Esophagus (tissue), 2 donors: ENCODE results near the gene TTC28. TPM values are rescaled to one million over a fixed set of nuclear protein-coding genes. Genes with fewer than 3 reads are reported as not detected.
"Not testable (repeated sequence)": the region's sequence is repeated elsewhere in the genome, so short reads cannot be mapped to it uniquely, and the experiment has no call there.

ENCODE experiments used
- H3K27ac ChIP-seq, 2 donors: one replicate each; pipeline ENCODE4 v1.5.1; 2013; ENCODE audit warnings: low read depth in 2 of 2, mild to moderate bottlenecking in 2 of 2, inconsistent platforms in 1 of 2, low read length in 1 of 2, moderate library complexity in 1 of 2
- H3K27me3 ChIP-seq, 2 donors: one replicate each; pipeline ENCODE4 v1.6.1; 2013; ENCODE audit warnings: low read length in 2 of 2, control low read depth in 1 of 2, mild to moderate bottlenecking in 1 of 2; ENCODE audit not compliant: insufficient read depth in 2 of 2, control insufficient read depth in 1 of 2
- H3K36me3 ChIP-seq, 2 donors: one replicate each; pipeline ENCODE4 v1.6.1; 2013; ENCODE audit warnings: low read length in 1 of 2; ENCODE audit not compliant: control insufficient read depth in 2 of 2, insufficient read depth in 2 of 2
- H3K4me1 ChIP-seq, 2 donors: one replicate each; pipeline ENCODE4 v1.6.1; 2013; ENCODE audit warnings: low read length in 1 of 2; ENCODE audit not compliant: control insufficient read depth in 2 of 2, insufficient read depth in 2 of 2
- H3K4me3 ChIP-seq, 2 donors: one replicate each; pipeline ENCODE4 v1.5.1; 2013; ENCODE audit warnings: low read length in 2 of 2, mild to moderate bottlenecking in 2 of 2, low read depth in 1 of 2, moderate library complexity in 1 of 2
- H3K9me3 ChIP-seq, 2 donors: one replicate each; pipeline ENCODE4 v1.6.1; 2013; ENCODE audit warnings: mild to moderate bottlenecking in 2 of 2, low read depth in 1 of 2, low read length in 1 of 2, moderate library complexity in 1 of 2; ENCODE audit not compliant: control insufficient read depth in 2 of 2, insufficient read depth in 1 of 2
- WGBS, 2 donors: extraction: QIAGEN DNeasy Blood & Tissue Kit; methylation state at CpG; one replicate each; pipeline ENCODE4 v1.1.7; 2013; 5-methylcytosine and 5-hydroxymethylcytosine counted together
- polyA plus RNA-seq, 2 donors: library from polyadenylated mRNA; stranded (reverse); fragments of 200-250 nt; gene quantifications; one replicate each; pipeline ENCODE4 v1.2.3, GENCODE V29; 2013
- donor health status: healthy with polysubstance abuse.
- donor health status: Bipolar disorder and iron deficiency.

Gene TTC28
- polyA plus RNA-seq, 2 donors: 1.4 to 2.6 TPM

DNA sequence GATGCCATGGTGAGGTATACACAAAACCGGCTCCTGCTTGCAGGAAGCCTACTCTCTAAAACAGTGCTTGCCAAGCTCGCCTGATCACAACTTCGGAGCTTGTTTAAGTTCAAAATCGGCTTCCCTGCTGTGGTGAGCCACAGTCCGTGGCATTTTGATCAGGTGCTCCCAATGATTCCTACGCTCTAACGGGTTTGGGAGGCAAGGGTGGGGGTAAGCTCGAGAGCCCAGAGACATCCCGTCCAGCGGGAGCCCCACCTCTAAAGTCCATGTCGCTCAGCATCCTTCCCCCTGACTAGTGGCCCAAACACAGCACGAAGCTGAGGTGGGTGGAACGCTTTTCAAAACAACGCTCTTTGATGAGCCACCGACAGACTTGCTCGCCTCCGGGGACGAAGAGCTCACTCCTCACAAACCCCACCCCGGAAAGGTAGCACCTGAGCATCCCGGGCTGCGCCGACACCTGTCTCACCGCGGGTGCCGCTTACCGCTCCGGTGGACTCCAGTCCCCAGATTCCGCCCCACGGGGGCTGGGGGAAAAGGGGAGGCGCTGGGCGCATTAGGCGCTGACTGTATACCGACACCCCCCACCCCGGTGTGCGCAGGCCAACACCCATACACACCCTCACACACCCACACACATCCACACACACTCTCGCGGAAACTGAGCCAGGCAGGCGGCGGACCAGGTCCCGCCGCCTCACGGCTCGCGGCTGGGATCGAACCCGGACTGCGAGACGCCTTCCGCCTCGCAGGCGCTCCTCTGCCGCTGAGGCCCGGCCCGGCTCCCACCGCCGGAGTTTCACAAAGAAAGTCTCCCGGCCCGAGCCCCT is 646 bp downstream of the TTC28 start:
- H3K27ac ChIP-seq: peak overlapping the region in 1 of 2 donors; percentile 37
- H3K4me1 ChIP-seq, H3K36me3 ChIP-seq, H3K9me3 ChIP-seq, H3K27me3 ChIP-seq: not testable (repeated sequence)
- H3K4me3 ChIP-seq: peak overlapping the region; percentile 41
- 13 to 15% methylated on average over 58 of the region's 58 CpGs for WGBS, 2 donors

DNA sequence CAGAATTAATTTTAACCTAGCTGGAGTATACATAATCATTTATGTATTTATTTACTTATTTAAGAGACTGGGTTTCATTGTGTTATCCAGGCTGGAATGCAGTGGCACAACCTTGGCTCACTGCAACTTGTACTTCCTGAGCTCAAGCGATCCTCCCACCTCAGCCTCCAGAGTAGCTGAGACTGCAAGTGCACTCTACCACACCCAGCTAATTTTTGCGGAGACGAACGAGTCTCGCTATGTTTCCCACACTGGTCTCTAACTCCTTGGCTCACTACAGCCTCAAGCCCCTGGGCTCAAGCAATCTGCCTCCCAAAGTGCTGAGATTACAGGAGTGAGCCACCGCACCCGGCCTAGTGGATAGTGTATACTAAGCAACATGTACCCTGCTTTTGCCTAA is 1.5 kb downstream of the TTC28 start:
- not testable (repeated sequence) for H3K4me3 ChIP-seq, H3K27ac ChIP-seq, H3K9me3 ChIP-seq, H3K4me1 ChIP-seq, H3K36me3 ChIP-seq, H3K27me3 ChIP-seq
- 74 to 84% methylated on average over 7 of the region's 7 CpGs for WGBS, 2 donors

GRCh38 chr22:28674121-28674563 is 5.5 kb downstream of the TTC28 start:
- Histone ChIP-seq H3K9me3 (no peaks in the 10 kb centered on the region), H3K4me3 (no peak overlapping the region), H3K27ac (no peak overlapping the region), H3K4me1 (no peaks in the 10 kb centered on the region), H3K36me3 (no peaks in the 10 kb centered on the region), H3K27me3 (no peaks in the 10 kb centered on the region)
- WGBS, 2 donors: 66 to 71% methylated on average over 3 of the region's 3 CpGs

DNA sequence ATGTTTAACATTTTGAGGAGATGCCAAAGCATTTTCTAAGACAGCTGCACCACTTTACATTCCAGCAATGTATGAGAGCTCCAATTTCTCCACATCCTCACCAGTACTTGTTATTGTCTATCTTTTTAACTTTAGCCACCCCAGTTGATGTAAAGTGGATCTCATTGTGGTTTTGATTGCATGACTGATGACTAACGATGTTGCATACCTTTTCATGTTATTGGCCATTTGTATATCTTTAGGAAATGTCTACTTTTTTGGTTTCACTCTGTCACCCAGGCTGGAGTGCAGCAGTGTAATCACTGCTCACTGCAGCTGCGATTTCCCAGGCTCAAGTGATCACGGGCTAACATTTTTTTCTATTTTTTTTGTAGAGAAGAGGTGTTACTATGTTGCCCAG is 8.9 kb downstream of the TTC28 start:
- WGBS, 2 donors: 73 to 94% methylated on average over 3 of the region's 3 CpGs
- Histone ChIP-seq H3K4me3 (no peak overlapping the region), H3K27me3 (no peaks in the 10 kb centered on the region), H3K9me3 (no peaks in the 10 kb centered on the region), H3K4me1 (no peaks in the 10 kb centered on the region), H3K27ac (no peak overlapping the region), H3K36me3 (no peaks in the 10 kb centered on the region)

DNA sequence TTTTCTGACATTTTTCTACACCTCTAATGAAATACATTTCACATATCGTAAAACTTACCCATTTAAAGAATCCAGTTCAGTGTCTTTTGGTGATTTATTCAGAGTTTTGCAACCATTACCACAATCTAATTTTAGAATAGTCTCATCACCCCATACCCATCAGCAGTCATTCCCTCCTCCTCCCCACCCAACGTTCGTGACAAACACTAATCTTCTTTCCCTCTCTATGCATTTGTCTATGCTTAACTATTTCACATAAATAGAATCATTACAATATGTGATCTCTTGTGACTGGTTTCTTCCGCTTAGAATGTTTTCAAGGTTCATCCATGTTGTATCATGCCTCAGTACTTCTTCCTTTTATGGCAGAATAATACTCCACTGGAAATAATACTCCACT is 9.5 kb downstream of the TTC28 start:
- Histone ChIP-seq H3K9me3 (no peaks in the 10 kb centered on the region), H3K4me1 (no peaks in the 10 kb centered on the region), H3K36me3 (no peaks in the 10 kb centered on the region), H3K4me3 (no peak overlapping the region), H3K27ac (no peak overlapping the region), H3K27me3 (no peaks in the 10 kb centered on the region)
- 78 to 86% methylated on average over 4 of the region's 4 CpGs for WGBS, 2 donors

GRCh38 chr22:28669387-28669786 is 10.3 kb downstream of the TTC28 start:
- Histone ChIP-seq H3K27me3 (no peaks in the 10 kb centered on the region), H3K27ac (no peak overlapping the region), H3K36me3 (no peaks in the 10 kb centered on the region), H3K4me1 (no peaks in the 10 kb centered on the region), H3K9me3 (no peaks in the 10 kb centered on the region), H3K4me3 (no peak overlapping the region)
- WGBS, 2 donors: 69% methylated on average over 2 of the region's 2 CpGs

- no CpG with 5 or more reads among the region's 13 CpGs for WGBS, 2 donors
- not testable (repeated sequence) for H3K27me3 ChIP-seq, H3K27ac ChIP-seq, H3K9me3 ChIP-seq, H3K36me3 ChIP-seq, H3K4me1 ChIP-seq, H3K4me3 ChIP-seq
These were observed 16.1 kb downstream of the TTC28 start for GRCh38 chr22:28663569-28663942.

- WGBS, 2 donors: 80 to 88% methylated on average over 3 of the region's 3 CpGs
- Histone ChIP-seq H3K9me3 (no peaks in the 10 kb centered on the region), H3K4me3 (no peak overlapping the region), H3K27ac (no peak overlapping the region), H3K36me3 (no peaks in the 10 kb centered on the region), H3K4me1 (no peaks in the 10 kb centered on the region), H3K27me3 (no peaks in the 10 kb centered on the region)
These were observed 21.2 kb downstream of the TTC28 start for GRCh38 chr22:28658448-28658847.

- H3K4me1 ChIP-seq: no peaks in the 10 kb centered on the region
- H3K27ac ChIP-seq: no peak overlapping the region
- 81% methylated on average over 3 of the region's 3 CpGs for WGBS, 2 donors
- no peak overlapping the region for H3K4me3 ChIP-seq
- H3K36me3 ChIP-seq: no peaks in the 10 kb centered on the region
- no peaks in the 10 kb centered on the region for H3K27me3 ChIP-seq
- H3K9me3 ChIP-seq: no peaks in the 10 kb centered on the region
These were observed 23.5 kb downstream of the TTC28 start for GRCh38 chr22:28656181-28656580.

- Histone ChIP-seq H3K27ac (no peak overlapping the region), H3K9me3 (no peaks in the 10 kb centered on the region), H3K4me3 (no peak overlapping the region), H3K27me3 (no peaks in the 10 kb centered on the region), H3K4me1 (no peaks in the 10 kb centered on the region), H3K36me3 (no peaks in the 10 kb centered on the region)
These were observed 29.2 kb downstream of the TTC28 start for GRCh38 chr22:28650463-28650862.
